Neuronal stem cell (in vitro differentiated cells): ENCODE results near the gene ZNF397.
"Not testable (repeated sequence)": the region's sequence is repeated elsewhere in the genome, so short reads cannot be mapped to it uniquely, and the experiment has no call there.

Experiments used
- DNase-seq: peaks from one replicate; pipeline ENCODE4 v3.0.0-alpha.2; 2013; ENCODE audit warnings: low spot score
- H2AFZ ChIP-seq: one replicate; pipeline ENCODE4 v1.6.1; 2013; ENCODE audit warnings: mild to moderate bottlenecking, low read length, inconsistent platforms
- H2AK5ac ChIP-seq: 2 replicates; pipeline ENCODE4 v1.6.1; 2013; ENCODE audit warnings: low read depth, mild to moderate bottlenecking, inconsistent platforms, low read length, moderate library complexity, mixed read lengths
- H2BK120ac ChIP-seq: 2 replicates; pipeline ENCODE4 v1.6.1; 2013; ENCODE audit warnings: low read depth, mild to moderate bottlenecking, inconsistent platforms, low read length, moderate library complexity, mixed read lengths
- H2BK12ac ChIP-seq: one replicate; pipeline ENCODE4 v1.6.1; 2013; ENCODE audit warnings: low read length, inconsistent platforms
- H2BK15ac ChIP-seq: 2 replicates; pipeline ENCODE4 v1.6.1; 2013; ENCODE audit warnings: mild to moderate bottlenecking, low read length, inconsistent platforms, mixed read lengths
- H2BK5ac ChIP-seq: one replicate; pipeline ENCODE4 v1.6.1; 2013; ENCODE audit warnings: inconsistent platforms, mild to moderate bottlenecking, low read length, moderate library complexity
- H3K14ac ChIP-seq: one replicate; pipeline ENCODE4 v1.6.1; 2013; ENCODE audit warnings: low read length, inconsistent platforms
- H3K18ac ChIP-seq: 2 replicates; pipeline ENCODE4 v1.6.1; 2013; ENCODE audit warnings: low read length, inconsistent platforms
- H3K23ac ChIP-seq: 2 replicates; pipeline ENCODE4 v1.6.1; 2013; ENCODE audit warnings: low read depth, mild to moderate bottlenecking, mixed read lengths, low read length, inconsistent platforms; ENCODE audit not compliant: poor library complexity
- H3K27ac ChIP-seq: replicated peaks from 3 replicates; pipeline ENCODE4 v1.5.1; 2013; ENCODE audit warnings: low read length, inconsistent platforms
- H3K27me3 ChIP-seq, 3 experiments: 2 replicates each; pipeline ENCODE4 v1.6.1; 2013; ENCODE audit warnings: low read length in 3 of 3, mild to moderate bottlenecking in 2 of 3, inconsistent platforms in 1 of 3, low read depth in 1 of 3, mixed read lengths in 1 of 3, moderate library complexity in 1 of 3; ENCODE audit not compliant: control insufficient read depth in 3 of 3, insufficient read depth in 3 of 3
- H3K36me3 ChIP-seq, 2 donors: replicated peaks in 1 of 2; 2 replicates each; pipeline ENCODE4 v1.6.1; 2013; ENCODE audit warnings: low read length in 2 of 2; ENCODE audit not compliant: control insufficient read depth in 2 of 2, insufficient read depth in 2 of 2
- H3K4ac ChIP-seq: 2 replicates; pipeline ENCODE4 v1.6.1; 2013; ENCODE audit warnings: inconsistent platforms, mild to moderate bottlenecking, low read length, moderate library complexity
- H3K4me1 ChIP-seq, 2 donors: 1 replicate in 1 of 2; 2 replicates in 1 of 2; pipeline ENCODE4 v1.6.1; 2013; ENCODE audit warnings: low read length in 2 of 2, low read depth in 1 of 2; ENCODE audit not compliant: control insufficient read depth in 2 of 2, insufficient read depth in 1 of 2
- H3K4me2 ChIP-seq: one replicate; pipeline ENCODE4 v1.6.1; 2013; ENCODE audit warnings: mild to moderate bottlenecking, low read length, inconsistent platforms; ENCODE audit not compliant: insufficient read depth, poor library complexity, severe bottlenecking
- H3K4me3 ChIP-seq, 2 donors: 2 replicates each; pipeline ENCODE4 v1.5.1; 2013; ENCODE audit warnings: low read length in 2 of 2, mild to moderate bottlenecking in 2 of 2, inconsistent platforms in 1 of 2, moderate library complexity in 1 of 2
- H3K79me1 ChIP-seq: one replicate; pipeline ENCODE4 v1.6.1; 2013; ENCODE audit warnings: low read depth, mild to moderate bottlenecking, inconsistent platforms, low read length, moderate library complexity
- H3K9ac ChIP-seq: one replicate; pipeline ENCODE4 v1.6.1; 2013; ENCODE audit warnings: mild to moderate bottlenecking, low read depth, low read length, inconsistent platforms; ENCODE audit not compliant: poor library complexity
- H3K9me3 ChIP-seq, 2 donors: replicated peaks in 1 of 2; 2 replicates each; pipeline versions ENCODE3 to v1.6.1; 2013; ENCODE audit warnings: low read length in 2 of 2, mild to moderate bottlenecking in 2 of 2, inconsistent platforms in 1 of 2, low read depth in 1 of 2, mixed read lengths in 1 of 2, moderate library complexity in 1 of 2; ENCODE audit not compliant: control insufficient read depth in 2 of 2, insufficient read depth in 1 of 2
- H4K8ac ChIP-seq: one replicate; pipeline ENCODE4 v1.6.1; 2013; ENCODE audit warnings: low read depth, mild to moderate bottlenecking, inconsistent platforms, low read length, moderate library complexity
- H4K91ac ChIP-seq: one replicate; pipeline ENCODE4 v1.6.1; 2013; ENCODE audit warnings: low read length, low read depth, mild to moderate bottlenecking, inconsistent platforms; ENCODE audit not compliant: poor library complexity
- WGBS, 2 donors: extraction: QIAGEN DNeasy Blood & Tissue Kit; methylation state at CpG; one replicate each; pipeline ENCODE4 v1.1.7; 2013; ENCODE audit warnings: missing lambda C conversion rate in 2 of 2, mixed read lengths in 1 of 2; ENCODE audit not compliant: insufficient read length in 2 of 2, insufficient replicate concordance in 1 of 2; ENCODE audit errors: extremely low coverage in 2 of 2; 5-methylcytosine and 5-hydroxymethylcytosine counted together

Gene ZNF397

GRCh38 chr18:35205746-35206458 is 34.9 kb upstream of the ZNF397 start:
- H3K9me3 ChIP-seq = peaks cover 4 to 10% of the 10 kb centered on the region in 2 donors
- not testable (repeated sequence) for H3K9ac ChIP-seq, H2AFZ ChIP-seq, H3K27me3 ChIP-seq, H3K27ac ChIP-seq, DNase-seq, H3K4me1 ChIP-seq, H3K4me2 ChIP-seq, H3K18ac ChIP-seq, H2BK120ac ChIP-seq, H2BK12ac ChIP-seq, H2BK5ac ChIP-seq, H2AK5ac ChIP-seq, H4K8ac ChIP-seq, H3K14ac ChIP-seq, H4K91ac ChIP-seq, H3K4me3 ChIP-seq, H3K23ac ChIP-seq, H3K36me3 ChIP-seq, H3K4ac ChIP-seq, H2BK15ac ChIP-seq, H3K79me1 ChIP-seq
- WGBS, 2 donors = no CpG with 5 or more reads among the region's 30 CpGs

DNA sequence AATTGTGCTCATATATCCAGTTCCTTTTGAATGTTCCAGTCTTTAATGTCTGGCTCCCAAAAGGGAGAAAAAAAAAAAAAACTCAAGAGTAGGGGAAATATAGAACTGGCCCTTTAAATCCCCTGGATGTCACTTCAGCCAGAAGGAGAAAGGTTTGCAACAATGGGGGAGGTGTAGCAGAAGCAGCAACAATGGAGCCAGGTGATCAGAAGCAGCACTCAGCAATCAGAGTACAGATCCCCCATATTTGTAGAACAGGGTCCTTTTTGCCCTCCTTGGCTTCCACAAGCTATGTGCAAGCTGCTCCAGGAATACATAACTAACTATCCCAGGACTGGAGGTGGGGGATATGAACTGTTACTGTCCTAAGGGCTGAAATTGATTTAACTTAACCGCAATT is 25.8 kb upstream of the ZNF397 start:
- Histone ChIP-seq H3K9me3 (no peaks in the 10 kb centered on the region), H3K14ac (no peak overlapping the region), H3K27ac (no peak overlapping the region), H2BK15ac (no peak overlapping the region), H2BK120ac (no peak overlapping the region), H2AFZ (no peak overlapping the region), H2BK12ac (no peak overlapping the region), H3K36me3 (no peaks in the 10 kb centered on the region), H4K8ac (no peak overlapping the region), H3K4me2 (no peak overlapping the region), H3K4ac (no peak overlapping the region), H3K9ac (no peak overlapping the region), H3K18ac (no peak overlapping the region), H3K23ac (no peak overlapping the region), H2BK5ac (no peak overlapping the region), H3K4me1 (peaks cover 0 to 2% of the 10 kb centered on the region in 2 donors), H4K91ac (no peak overlapping the region), H3K79me1 (no peaks in the 10 kb centered on the region), H3K27me3 (no peaks in the 10 kb centered on the region), H2AK5ac (no peak overlapping the region), H3K4me3 (no peak overlapping the region)
- no CpG with 5 or more reads among the region's 1 CpG for WGBS, 2 donors
- no peak for DNase-seq

DNA sequence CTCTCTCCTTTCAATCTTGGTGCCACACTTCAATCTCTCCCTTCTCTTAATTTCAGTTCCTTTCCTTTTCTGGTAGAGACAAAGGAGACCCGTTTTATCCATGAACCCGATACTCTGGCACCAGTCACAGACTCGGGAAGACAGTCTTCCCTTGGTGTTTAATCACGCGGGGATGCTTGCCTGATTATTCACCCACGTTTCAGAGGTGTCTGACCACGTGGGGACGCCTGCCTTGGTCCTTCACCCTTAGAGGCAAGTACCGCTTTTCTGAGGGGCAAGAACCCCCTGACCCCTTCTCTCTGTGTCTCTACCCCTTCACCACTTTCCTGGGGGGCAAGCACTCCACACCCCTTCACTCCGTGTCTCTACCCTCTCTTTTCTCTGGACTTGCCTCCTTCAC is 24.2 kb upstream of the ZNF397 start:
- not testable (repeated sequence) for H3K4me1 ChIP-seq, H2AFZ ChIP-seq, H3K18ac ChIP-seq, H3K36me3 ChIP-seq, H3K14ac ChIP-seq, H3K9ac ChIP-seq, H2BK12ac ChIP-seq, DNase-seq, H2BK15ac ChIP-seq, H3K27ac ChIP-seq, H2AK5ac ChIP-seq, H3K4ac ChIP-seq, H3K79me1 ChIP-seq, H2BK120ac ChIP-seq, H3K4me3 ChIP-seq, H3K27me3 ChIP-seq, H2BK5ac ChIP-seq, H3K4me2 ChIP-seq, H4K8ac ChIP-seq, H3K23ac ChIP-seq, H3K9me3 ChIP-seq, H4K91ac ChIP-seq
- WGBS, 2 donors = no CpG with 5 or more reads among the region's 10 CpGs

DNA sequence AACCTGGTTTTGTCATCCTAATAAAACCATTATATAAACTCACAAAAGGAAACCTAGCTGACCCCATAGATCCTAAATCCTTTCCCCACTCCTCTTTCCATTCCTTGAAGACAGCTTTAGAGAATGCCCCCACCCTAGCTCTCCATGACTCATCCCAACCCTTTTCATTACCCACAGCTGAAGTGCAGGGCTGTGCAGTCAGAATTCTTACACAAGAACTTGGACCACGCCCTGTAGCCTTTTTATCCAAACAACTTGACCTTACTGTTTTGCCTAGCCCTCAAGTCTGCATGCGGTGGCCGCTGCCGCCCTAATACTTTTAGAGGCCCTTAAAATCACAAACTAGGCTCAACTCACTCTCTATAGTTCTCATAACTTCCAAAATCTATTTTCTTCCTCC is 21.5 kb upstream of the ZNF397 start:
- H2AFZ ChIP-seq, H2BK5ac ChIP-seq, H4K91ac ChIP-seq, H2BK12ac ChIP-seq, H3K14ac ChIP-seq, H3K36me3 ChIP-seq, H3K4me2 ChIP-seq, H3K27ac ChIP-seq, H3K27me3 ChIP-seq, H2AK5ac ChIP-seq, H3K4ac ChIP-seq, H3K18ac ChIP-seq, H2BK15ac ChIP-seq, H3K4me3 ChIP-seq, H4K8ac ChIP-seq, H3K9ac ChIP-seq, H3K23ac ChIP-seq, H3K4me1 ChIP-seq, H2BK120ac ChIP-seq, H3K79me1 ChIP-seq, DNase-seq, H3K9me3 ChIP-seq: not testable (repeated sequence)
- WGBS, 2 donors = no CpG with 5 or more reads among the region's 4 CpGs
